ENCODE measurements around the gene COPB2. TPM values are rescaled to one million over a fixed set of nuclear protein-coding genes. Genes with fewer than 3 reads are reported as not detected.

The COPB2 gene
- total RNA-seq, 2 donors from 2014 or later = 161 to 184 TPM

DNA sequence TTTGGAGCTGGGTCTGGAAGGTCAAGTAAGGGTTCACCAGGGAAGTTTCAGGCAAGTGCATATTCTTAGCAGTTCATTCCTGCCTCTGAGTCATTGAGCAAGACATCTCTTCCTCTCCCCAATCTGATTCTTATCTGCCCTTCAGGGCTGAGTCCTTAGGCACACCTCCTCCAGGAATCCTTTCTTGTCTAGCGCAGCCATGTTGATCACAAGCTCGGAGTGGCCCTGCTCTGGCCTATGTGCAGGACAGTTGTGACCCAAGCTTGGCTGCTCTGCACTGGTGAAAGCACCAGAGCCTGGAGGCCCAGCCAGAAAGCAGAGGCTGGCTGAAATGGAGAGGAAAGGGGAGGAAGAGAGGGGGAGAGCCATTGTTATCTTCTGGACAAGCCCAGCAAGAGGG, 76.5 kb downstream of the COPB2 start:
- Mint-ChIP-seq H3K4me3 (no peak overlapping the region), H3K4me1 (no peaks in the 10 kb centered on the region), H3K9me3 (no peaks in the 10 kb centered on the region), H3K27ac (no peak overlapping the region), H3K36me3 (ENCODE audit: low read depth) (no peaks in the 10 kb centered on the region), H3K27me3 (ENCODE audit: insufficient read depth) (peaks cover 24% of the 10 kb centered on the region)
- H3K4me3 ChIP-seq (ENCODE audit: low read length) = no peak overlapping the region
- TF ChIP-seq, protein P1, sequence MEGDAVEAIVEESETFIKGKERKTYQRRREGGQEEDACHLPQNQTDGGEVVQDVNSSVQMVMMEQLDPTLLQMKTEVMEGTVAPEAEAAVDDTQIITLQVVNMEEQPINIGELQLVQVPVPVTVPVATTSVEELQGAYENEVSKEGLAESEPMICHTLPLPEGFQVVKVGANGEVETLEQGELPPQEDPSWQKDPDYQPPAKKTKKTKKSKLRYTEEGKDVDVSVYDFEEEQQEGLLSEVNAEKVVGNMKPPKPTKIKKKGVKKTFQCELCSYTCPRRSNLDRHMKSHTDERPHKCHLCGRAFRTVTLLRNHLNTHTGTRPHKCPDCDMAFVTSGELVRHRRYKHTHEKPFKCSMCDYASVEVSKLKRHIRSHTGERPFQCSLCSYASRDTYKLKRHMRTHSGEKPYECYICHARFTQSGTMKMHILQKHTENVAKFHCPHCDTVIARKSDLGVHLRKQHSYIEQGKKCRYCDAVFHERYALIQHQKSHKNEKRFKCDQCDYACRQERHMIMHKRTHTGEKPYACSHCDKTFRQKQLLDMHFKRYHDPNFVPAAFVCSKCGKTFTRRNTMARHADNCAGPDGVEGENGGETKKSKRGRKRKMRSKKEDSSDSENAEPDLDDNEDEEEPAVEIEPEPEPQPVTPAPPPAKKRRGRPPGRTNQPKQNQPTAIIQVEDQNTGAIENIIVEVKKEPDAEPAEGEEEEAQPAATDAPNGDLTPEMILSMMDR (conservative IDR thresholded peaks at IDR 0.05) = no peak
- no peaks in the 10 kb centered on the region for H3K4me1 ChIP-seq (ENCODE audit: control insufficient read depth, insufficient read depth, low read length)
- no peak for DNase-seq
- H3K9me3 ChIP-seq (ENCODE audit: control insufficient read depth, low read length) = no peaks in the 10 kb centered on the region
- H3K36me3 ChIP-seq (ENCODE audit: control insufficient read depth, insufficient read depth, low read length) = no peaks in the 10 kb centered on the region
- H3K9ac ChIP-seq (ENCODE audit: extremely low read depth, low read length, poor library complexity, severe bottlenecking) = no peak overlapping the region
- H3K27ac ChIP-seq (ENCODE audit: low read depth, low read length) = no peak overlapping the region
- WGBS, 2 experiments (ENCODE audit: insufficient coverage in 1 of 2, insufficient read length in 1 of 2) = 93% methylated on average over 2 of the region's 2 CpGs; no CpG with 5 or more reads in 1 of the 2 experiments
- no peaks in the 10 kb centered on the region for H3K27me3 ChIP-seq (ENCODE audit: control insufficient read depth, insufficient read depth, low read length, poor library complexity, severe bottlenecking)

- no peak overlapping the region for H3K9ac ChIP-seq (ENCODE audit: extremely low read depth, low read length, poor library complexity, severe bottlenecking)
- H3K27ac ChIP-seq (ENCODE audit: low read depth, low read length) = no peak overlapping the region
- no peak for DNase-seq
- no peaks in the 10 kb centered on the region for H3K36me3 ChIP-seq (ENCODE audit: control insufficient read depth, insufficient read depth, low read length)
- H3K4me3 ChIP-seq (ENCODE audit: low read length) = no peak overlapping the region
- H3K4me1 Mint-ChIP-seq = no peaks in the 10 kb centered on the region
- H3K4me3 Mint-ChIP-seq = no peak overlapping the region
- H3K9me3 ChIP-seq (ENCODE audit: control insufficient read depth, low read length) = no peaks in the 10 kb centered on the region
- H3K27me3 ChIP-seq (ENCODE audit: control insufficient read depth, insufficient read depth, low read length, poor library complexity, severe bottlenecking) = no peaks in the 10 kb centered on the region
- TF ChIP-seq, protein P1 (conservative IDR thresholded peaks at IDR 0.05) = no peak
- WGBS, 2 experiments (ENCODE audit: insufficient coverage in 1 of 2, insufficient read length in 1 of 2) = 83 to 96% methylated on average over 1 of the region's 1 CpG
- no peaks in the 10 kb centered on the region for H3K4me1 ChIP-seq (ENCODE audit: control insufficient read depth, insufficient read depth, low read length)
- peaks cover 20% of the 10 kb centered on the region for H3K27me3 Mint-ChIP-seq (ENCODE audit: insufficient read depth)
- H3K9me3 Mint-ChIP-seq = no peaks in the 10 kb centered on the region
- no peaks in the 10 kb centered on the region for H3K36me3 Mint-ChIP-seq (ENCODE audit: low read depth)
- no peak overlapping the region for H3K27ac Mint-ChIP-seq
Measured at GRCh38 chr3:139312416-139312815, 77.0 kb downstream of the COPB2 start.

GRCh38 chr3:139311557-139311956, 77.9 kb downstream of the COPB2 start:
- Histone ChIP-seq H3K27me3 (ENCODE audit: control insufficient read depth, insufficient read depth, low read length, poor library complexity, severe bottlenecking) (no peaks in the 10 kb centered on the region), H3K4me3 (ENCODE audit: low read length) (no peak overlapping the region), H3K4me1 (ENCODE audit: control insufficient read depth, insufficient read depth, low read length) (no peaks in the 10 kb centered on the region), H3K27ac (ENCODE audit: low read depth, low read length) (no peak overlapping the region), H3K9me3 (ENCODE audit: control insufficient read depth, low read length) (no peaks in the 10 kb centered on the region), H3K9ac (ENCODE audit: extremely low read depth, low read length, poor library complexity, severe bottlenecking) (no peak overlapping the region), H3K36me3 (ENCODE audit: control insufficient read depth, insufficient read depth, low read length) (no peaks in the 10 kb centered on the region)
- DNase-seq = no peak
- 80% methylated on average over 1 of the region's 1 CpG; no CpG with 5 or more reads in 1 of the 2 experiments for WGBS, 2 experiments (ENCODE audit: insufficient coverage in 1 of 2, insufficient read length in 1 of 2)
- TF ChIP-seq, protein P1 (conservative IDR thresholded peaks at IDR 0.05) = no peak
- Mint-ChIP-seq H3K27me3 (ENCODE audit: insufficient read depth) (peaks cover 16% of the 10 kb centered on the region), H3K27ac (no peak overlapping the region), H3K36me3 (ENCODE audit: low read depth) (no peaks in the 10 kb centered on the region), H3K4me3 (no peak overlapping the region), H3K9me3 (no peaks in the 10 kb centered on the region), H3K4me1 (no peaks in the 10 kb centered on the region)
